ENCODE results near the gene HIVEP1. TPM values are rescaled to one million over a fixed set of nuclear protein-coding genes. Genes with fewer than 3 reads are reported as not detected.

HIVEP1 gene
- total and polyA plus RNA-seq, 2 of the 13 experiments (the other 11 are each of a cell fraction or from before 2014, with no cell fraction given) = 7.4 to 9.9 TPM

GRCh38 chr6:12058172-12058961 lies 46.3 kb downstream of the HIVEP1 start:
- FAIRE-seq (no peak), ATAC-seq (no peak), DNase-seq (ENCODE audit: low spot score) (no peak)
- H3K79me2 ChIP-seq (ENCODE audit: insufficient read depth, low read length) = no peaks in the 10 kb centered on the region
- ChIA-PET CTCF (ENCODE audit: low intra/inter-chr PET ratio, low total read pairs) (no interaction called here), POLR2A (no interaction called here)
- H3K27me3 ChIP-seq (ENCODE audit: control insufficient read depth in 1 of 2, insufficient read depth in 2 of 2, low read length in 2 of 2) = no peaks in the 10 kb centered on the region
- no peaks in the 10 kb centered on the region for H3K36me3 ChIP-seq (replicated peaks in 1 of 2; ENCODE audit: control insufficient read depth in 1 of 2, insufficient read depth in 2 of 2, low read length in 2 of 2)
- H3K9ac ChIP-seq (ENCODE audit: insufficient read depth, low read depth, low read length) = no peak overlapping the region
- no peaks in the 10 kb centered on the region for H3K9me3 ChIP-seq (ENCODE audit: low read length)
- peaks cover 2% of the 10 kb centered on the region; the same call in 1 of the 2 replicates for H4K20me1 ChIP-seq (ENCODE audit: insufficient read depth, low read length)
- in situ Hi-C loops (cut with HindIII; ENCODE audit: extremely low pct_ligation_motif_present, low pct_unique_long_range_greater_than_20kb) (no loop called here), intact Hi-C loops (cut with micrococcal nuclease; ENCODE audit: unreplicated experiment) (no loop called here)
- 95% methylated on average over 5 of the region's 5 CpGs for WGBS (ENCODE audit: low lambda C conversion rate)
- H2AFZ ChIP-seq (ENCODE audit: low read length) = no peak overlapping the region
- no peak overlapping the region for H3K27ac ChIP-seq (ENCODE audit: extremely low read length, insufficient read depth, low read length)
- TF ChIP-seq ZSCAN30 (CRISPR knock-in tag; IDR thresholded peaks at IDR 0.05) (no peak), ATF7 (IDR thresholded peaks at IDR 0.05) (peak; percentile 86), ATF7 (CRISPR knock-in tag; IDR thresholded peaks at IDR 0.05) (no peak), NRL (CRISPR knock-in tag; IDR thresholded peaks at IDR 0.05; ENCODE audit: borderline replicate concordance) (no peak), ZNF251 (CRISPR knock-in tag; IDR thresholded peaks at IDR 0.05) (no peak), ZNF10 (CRISPR knock-in tag; IDR thresholded peaks at IDR 0.05; ENCODE audit: borderline replicate concordance, low read depth) (no peak), CREB1 (IDR thresholded peaks at IDR 0.05) (peak; percentile 26; the same call in 1 of the 2 replicates), CREB1 (CRISPR knock-in tag; IDR thresholded peaks at IDR 0.05) (no peak), ETS1 (CRISPR knock-in tag; IDR thresholded peaks at IDR 0.05) (no peak), ARID4A (CRISPR knock-in tag; IDR thresholded peaks at IDR 0.05; ENCODE audit: borderline replicate concordance) (no peak)
- TF ChIP-seq, protein P1, sequence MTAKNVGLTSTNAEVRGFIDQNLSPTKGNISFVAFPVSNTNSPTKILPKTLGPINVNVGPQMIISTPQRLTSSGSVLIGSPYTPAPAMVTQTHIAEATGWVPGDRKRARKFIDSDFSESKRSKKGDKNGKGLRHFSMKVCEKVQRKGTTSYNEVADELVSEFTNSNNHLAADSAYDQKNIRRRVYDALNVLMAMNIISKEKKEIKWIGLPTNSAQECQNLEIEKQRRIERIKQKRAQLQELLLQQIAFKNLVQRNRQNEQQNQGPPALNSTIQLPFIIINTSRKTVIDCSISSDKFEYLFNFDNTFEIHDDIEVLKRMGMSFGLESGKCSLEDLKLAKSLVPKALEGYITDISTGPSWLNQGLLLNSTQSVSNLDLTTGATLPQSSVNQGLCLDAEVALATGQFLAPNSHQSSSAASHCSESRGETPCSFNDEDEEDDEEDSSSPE (CRISPR knock-in tag; IDR thresholded peaks at IDR 0.05) = no peak
- BruUV-seq (replicated peaks) = no TSS peak
- H3K4me1 ChIP-seq (ENCODE audit: insufficient read depth, low read length) = no peaks in the 10 kb centered on the region
- no peak overlapping the region for H3K4me3 ChIP-seq (replicated peaks in 1 of 3; ENCODE audit: insufficient read depth in 1 of 3, low read depth in 2 of 3, low read length in 3 of 3)
- H3K4me2 ChIP-seq (ENCODE audit: low read depth, low read length) = no peak overlapping the region

Data from HepG2 (cell line).